CD4-positive, alpha-beta memory T cell (primary cell): ENCODE measurements around the gene MARF1. TPM values are rescaled to one million over a fixed set of nuclear protein-coding genes. Genes with fewer than 3 reads are reported as not detected.
"Not testable (repeated sequence)": the region's sequence is repeated elsewhere in the genome, so short reads cannot be mapped to it uniquely, and the experiment has no call there.

Experiments
- CTCF ChIA-PET: fragments of 350-600 bp; sonication (Branson Sonifier 250); formaldehyde crosslinking; loops from one replicate; lab custom pipeline; 2021; ENCODE audit warnings: inconsistent platforms; ENCODE audit not compliant: partially characterized antibody; lab: Charles Lee
- POLR2A ChIA-PET: fragments of 350-600 bp; sonication (Branson Sonifier 250); formaldehyde crosslinking; loops from one replicate; lab custom pipeline; 2021; ENCODE audit not compliant: partially characterized antibody; lab: Charles Lee
- DNase-seq, 5 donors: peaks; one replicate each; pipeline versions ENCODE4 v3.0.0 to v3.0.0-alpha.2; 2020 to 2022; ENCODE audit warnings: mixed read lengths in 1 of 5
- H3K27ac ChIP-seq: one replicate; pipeline ENCODE4 v1.7.0; 2013; ENCODE audit warnings: low read depth, low read length
- H3K27me3 ChIP-seq: 2 replicates; pipeline ENCODE4 v1.7.0; 2013; ENCODE audit warnings: mild to moderate bottlenecking, low read length, moderate library complexity; ENCODE audit not compliant: insufficient read depth
- H3K36me3 ChIP-seq: 2 replicates; pipeline ENCODE4 v1.7.0; 2013; ENCODE audit warnings: mild to moderate bottlenecking, low read length, moderate library complexity; ENCODE audit not compliant: insufficient read depth
- H3K4me1 ChIP-seq: 2 replicates; pipeline ENCODE4 v1.7.0; 2013; ENCODE audit warnings: mild to moderate bottlenecking, low read length, moderate library complexity; ENCODE audit not compliant: insufficient read depth
- H3K4me3 ChIP-seq, 2 donors: one replicate each; pipeline ENCODE4 v1.7.0; 2013; ENCODE audit warnings: low read length in 2 of 2, mild to moderate bottlenecking in 1 of 2
- H3K9me3 ChIP-seq, 2 donors: one replicate each; pipeline ENCODE4 v1.7.0; 2013; ENCODE audit warnings: low read length in 2 of 2, control low read depth in 1 of 2; ENCODE audit not compliant: control insufficient read depth in 1 of 2
- H3K27ac Mint-ChIP-seq, 7 donors: one replicate each; pipeline ENCODE4 v1.8.0; 2020 to 2021; ENCODE audit warnings: mixed read lengths in 7 of 7, mild to moderate bottlenecking in 6 of 7, inconsistent platforms in 3 of 7, moderate library complexity in 3 of 7
- H3K27me3 Mint-ChIP-seq, 2 donors: one replicate each; pipeline ENCODE4 v1.8.0; 2020 to 2021; ENCODE audit warnings: mixed read lengths in 2 of 2
- H3K36me3 Mint-ChIP-seq, 2 donors: one replicate each; pipeline ENCODE4 v1.8.0; 2020 to 2021; ENCODE audit warnings: mixed read lengths in 2 of 2, inconsistent platforms in 1 of 2, mild to moderate bottlenecking in 1 of 2
- H3K4me1 Mint-ChIP-seq, 4 donors: one replicate each; pipeline ENCODE4 v1.8.0; 2020 to 2021; ENCODE audit warnings: mixed read lengths in 4 of 4, mild to moderate bottlenecking in 1 of 4
- H3K4me3 Mint-ChIP-seq, 8 donors: one replicate each; pipeline ENCODE4 v1.8.0; 2020 to 2021; ENCODE audit warnings: mixed read lengths in 8 of 8, mild to moderate bottlenecking in 7 of 8, moderate library complexity in 6 of 8, inconsistent platforms in 3 of 8
- H3K9me3 Mint-ChIP-seq, 8 donors: one replicate each; pipeline ENCODE4 v1.8.0; 2020 to 2021; ENCODE audit warnings: mixed read lengths in 8 of 8, mild to moderate bottlenecking in 5 of 8, inconsistent platforms in 3 of 8, moderate library complexity in 1 of 8
- intact Hi-C: fragments of 100-400 bp; cut with micrococcal nuclease; formaldehyde crosslinking; loops from one replicate; pipeline ENCODE4 v1.15.1; 2023
- polyA plus RNA-seq, 2 donors: library from polyadenylated mRNA; unstranded; fragments of 300-500 nt; fragmentation: Illumina TruSeq; gene quantifications; one replicate each; pipeline ENCODE4 v1.2.3, GENCODE V29; 2021
- total RNA-seq, 2 experiments: library from RNA; stranded (reverse); gene quantifications; one replicate each; pipeline ENCODE4 v1.2.3, GENCODE V29; 2021

Gene MARF1
- total and polyA plus RNA-seq, 4 experiments from 2014 or later: 6.8 to 235 (median 121) TPM

- CTCF ChIA-PET: interaction anchor here (1.2 to 2.6 kb wide), 2 partner anchors 24 to 38 kb away, joined by 3 to 10 read pairs; no protein-coding TSS in a partner anchor
- peak overlapping the region in 5 of 7 donors; percentile 47 to 79 (median 63) for H3K27ac Mint-ChIP-seq
- DNase-seq: peak; percentile 12 to 64 (median 26)
These were observed 39.2 kb upstream of the MARF1 start for GRCh38 chr16:15682105-15682570.

DNA sequence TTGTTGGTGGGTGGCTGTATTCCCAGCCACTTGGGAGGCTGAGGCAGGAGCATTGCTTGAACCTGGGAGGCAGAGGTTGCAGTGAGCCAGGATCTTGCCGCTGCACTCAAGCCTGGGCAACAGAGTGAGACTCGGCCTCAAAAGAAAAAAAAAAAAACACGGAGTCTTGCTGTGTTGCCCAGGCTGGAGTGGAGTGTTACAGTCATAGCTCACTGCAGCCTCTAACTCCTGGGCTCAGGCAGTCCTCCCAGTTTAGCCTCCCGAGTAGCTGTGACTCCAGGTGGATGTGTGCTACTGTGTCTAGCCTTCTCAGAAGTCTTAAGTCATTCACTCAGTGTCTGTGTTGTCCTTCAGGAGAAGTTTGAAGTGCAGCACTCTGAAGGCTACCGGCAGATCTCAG, 34.5 kb upstream of the MARF1 start:
- peaks cover 36% of the 10 kb centered on the region for H3K4me1 ChIP-seq
- POLR2A ChIA-PET: interaction anchor here (1.2 kb wide), 1 partner anchor 35 kb away, joined by 3 read pairs; the partner anchor contains the start of gene MARF1
- Mint-ChIP-seq H3K9me3 (no peaks in the 10 kb centered on the region), H3K27me3 (no peaks in the 10 kb centered on the region), H3K27ac (peak overlapping the region in 4 of 7 donors; percentile 53 to 94 (median 86)), H3K36me3 (peaks cover 30 to 52% of the 10 kb centered on the region in 2 donors), H3K4me3 (no peak overlapping the region), H3K4me1 (peaks cover 24 to 46% (median 37%) of the 10 kb centered on the region in 4 donors)
- peaks cover 21% of the 10 kb centered on the region for H3K36me3 ChIP-seq
- no peak overlapping the region for H3K27ac ChIP-seq
- intact Hi-C loops: no loop called here
- H3K9me3 ChIP-seq: no peaks in the 10 kb centered on the region
- no peak overlapping the region for H3K4me3 ChIP-seq
- no peak for DNase-seq
- no peaks in the 10 kb centered on the region for H3K27me3 ChIP-seq
- CTCF ChIA-PET: no interaction called here

More at GRCh38 chr16:15682105-15682570, 39.2 kb upstream of the MARF1 start:
- Mint-ChIP-seq H3K36me3 (peaks cover 34 to 60% of the 10 kb centered on the region in 2 donors), H3K9me3 (no peaks in the 10 kb centered on the region), H3K4me3 (no peak overlapping the region), H3K27me3 (no peaks in the 10 kb centered on the region), H3K4me1 (peaks cover 5 to 11% (median 8%) of the 10 kb centered on the region in 4 donors)
- H3K4me3 ChIP-seq: no peak overlapping the region
- H3K27me3 ChIP-seq: no peaks in the 10 kb centered on the region
- H3K27ac ChIP-seq: no peak overlapping the region
- POLR2A ChIA-PET: interaction anchor here (1.2 to 1.3 kb wide), 2 partner anchors 39 to 40 kb away, joined by 3 read pairs; partner anchors contain the start of gene MARF1
- no peaks in the 10 kb centered on the region for H3K9me3 ChIP-seq
- H3K36me3 ChIP-seq: peaks cover 48% of the 10 kb centered on the region
- intact Hi-C loops: no loop called here
- H3K4me1 ChIP-seq: no peaks in the 10 kb centered on the region

GRCh38 chr16:15676506-15676905, 33.6 kb upstream of the MARF1 start:
- peaks cover 21% of the 10 kb centered on the region for H3K36me3 ChIP-seq
- H3K4me3 Mint-ChIP-seq: no peak overlapping the region
- peak overlapping the region in 6 of 7 donors; percentile 78 to 94 (median 88) for H3K27ac Mint-ChIP-seq

DNA sequence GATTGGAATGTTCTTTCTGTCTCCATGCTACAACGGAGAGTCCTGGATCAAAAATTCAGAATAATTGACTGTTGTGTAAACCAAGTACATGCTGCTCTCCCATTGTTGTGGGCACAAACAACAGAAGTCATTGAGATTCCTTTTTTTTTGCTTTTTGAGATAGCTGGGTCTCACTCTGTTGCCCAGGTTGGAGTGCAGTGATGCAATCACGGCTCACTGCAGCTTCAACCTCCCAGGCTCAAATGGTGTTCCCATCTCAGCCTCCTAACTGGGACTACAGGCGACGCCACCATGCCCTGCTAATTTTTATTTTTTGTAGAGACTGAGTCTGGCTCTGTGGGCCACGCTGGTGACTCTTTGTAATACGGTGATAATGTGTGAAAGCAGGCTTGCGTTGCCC, 31.6 kb upstream of the MARF1 start:
- H3K36me3 ChIP-seq: peaks cover 20% of the 10 kb centered on the region
- H3K4me3 Mint-ChIP-seq: peak overlapping the region in 4 of 8 donors; percentile 15 to 80 (median 50)
- CTCF ChIA-PET: interaction anchor here (4.5 kb wide), 1 partner anchor 32 kb away, joined by 31 read pairs; the partner anchor contains the start of gene MARF1

More at GRCh38 chr16:15676506-15676905, 33.6 kb upstream of the MARF1 start:
- DNase-seq: no peak
- H3K4me1 Mint-ChIP-seq: peaks cover 26 to 49% (median 40%) of the 10 kb centered on the region in 4 donors
- peak overlapping the region; percentile 28 for H3K27ac ChIP-seq
- CTCF ChIA-PET: no interaction called here
- no peak overlapping the region for H3K4me3 ChIP-seq
- H3K4me1 ChIP-seq: peaks cover 46% of the 10 kb centered on the region
- H3K36me3 Mint-ChIP-seq: peaks cover 30 to 50% of the 10 kb centered on the region in 2 donors
- H3K9me3 Mint-ChIP-seq: no peaks in the 10 kb centered on the region
- H3K9me3 ChIP-seq: no peaks in the 10 kb centered on the region
- no peaks in the 10 kb centered on the region for H3K27me3 Mint-ChIP-seq
- intact Hi-C loops: no loop called here
- POLR2A ChIA-PET: interaction anchor here (2.2 kb wide), 1 partner anchor 34 kb away, joined by 13 read pairs; the partner anchor contains the start of gene MARF1
- H3K27me3 ChIP-seq: no peaks in the 10 kb centered on the region

DNA sequence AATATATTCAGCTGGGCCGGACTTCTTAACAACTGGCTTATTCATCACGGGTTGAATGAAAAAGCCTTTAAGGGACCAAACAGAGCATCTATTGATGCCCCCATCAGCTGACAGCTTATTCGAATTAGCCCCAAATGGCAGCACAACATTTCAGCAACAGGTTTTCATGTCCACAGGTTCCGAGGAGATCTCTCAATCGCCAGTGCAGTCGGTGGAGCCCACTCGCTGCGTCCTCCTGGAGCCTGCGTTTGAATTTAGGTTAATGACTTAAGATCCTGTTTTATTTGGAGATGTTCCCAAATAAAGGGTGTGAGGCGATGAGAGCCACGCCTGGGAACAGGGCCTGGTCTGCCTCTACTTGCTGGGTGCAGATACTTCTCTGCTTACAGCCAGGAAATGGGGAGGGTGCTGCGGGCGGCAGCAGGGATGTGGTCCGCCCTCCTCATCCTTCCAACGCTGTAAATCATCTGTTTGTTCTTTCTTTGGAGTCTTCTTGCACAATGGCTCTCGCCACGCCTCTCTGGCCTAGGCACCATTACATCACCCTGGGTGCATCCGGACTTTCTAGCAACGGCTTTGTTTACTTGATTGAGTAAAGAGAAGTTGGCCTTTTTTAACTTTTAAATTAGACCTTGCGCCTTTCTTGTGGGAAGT, 29.7 kb upstream of the MARF1 start:
- Mint-ChIP-seq H3K27me3 (no peaks in the 10 kb centered on the region), H3K36me3 (peaks cover 17 to 49% of the 10 kb centered on the region in 2 donors), H3K9me3 (no peaks in the 10 kb centered on the region), H3K4me3 (peak overlapping the region; percentile 23 to 80 (median 76)), H3K4me1 (peaks cover 31 to 60% (median 47%) of the 10 kb centered on the region in 4 donors), H3K27ac (peak overlapping the region; percentile 87 to 99 (median 98))
- H3K4me3 ChIP-seq: no peak overlapping the region
- ChIA-PET POLR2A (interaction anchor here (0.5 to 5.2 kb wide), 5 partner anchors 14 to 229 kb away, joined by 3 to 83 read pairs (median 12); partner anchors contain the start of genes MARF1 and NDE1), CTCF (interaction anchor here (0.6 to 4.5 kb wide), 6 partner anchors 13 to 73 kb away, joined by 3 to 31 read pairs (median 3); partner anchors contain the start of gene MARF1)
- H3K27ac ChIP-seq: peak overlapping the region; percentile 91
- H3K9me3 ChIP-seq: no peaks in the 10 kb centered on the region
- intact Hi-C loops: loop anchor here (1.0 to 2.0 kb wide), 2 partner anchors 22 to 29 kb away; partner anchors contain the start of genes MARF1 and NDE1
- H3K4me1 ChIP-seq: peaks cover 51% of the 10 kb centered on the region
- peak; percentile 86 to 94 (median 91) for DNase-seq
- H3K36me3 ChIP-seq: peaks cover 23% of the 10 kb centered on the region
- H3K27me3 ChIP-seq: no peaks in the 10 kb centered on the region

More for the DNA sequence above, 31.6 kb upstream of the MARF1 start:
- Mint-ChIP-seq H3K27ac (peak overlapping the region; percentile 87 to 99 (median 98)), H3K27me3 (no peaks in the 10 kb centered on the region), H3K36me3 (peaks cover 27 to 55% of the 10 kb centered on the region in 2 donors), H3K4me1 (peaks cover 31 to 60% (median 47%) of the 10 kb centered on the region in 4 donors), H3K9me3 (no peaks in the 10 kb centered on the region)
- intact Hi-C loops: no loop called here
- Histone ChIP-seq H3K4me3 (no peak overlapping the region), H3K27ac (peak overlapping the region; percentile 91), H3K9me3 (no peaks in the 10 kb centered on the region), H3K4me1 (peaks cover 51% of the 10 kb centered on the region), H3K27me3 (no peaks in the 10 kb centered on the region)
- POLR2A ChIA-PET: interaction anchor here (2.2 kb wide), 1 partner anchor 32 kb away, joined by 13 read pairs; the partner anchor contains the start of gene MARF1
- no peak for DNase-seq

DNA sequence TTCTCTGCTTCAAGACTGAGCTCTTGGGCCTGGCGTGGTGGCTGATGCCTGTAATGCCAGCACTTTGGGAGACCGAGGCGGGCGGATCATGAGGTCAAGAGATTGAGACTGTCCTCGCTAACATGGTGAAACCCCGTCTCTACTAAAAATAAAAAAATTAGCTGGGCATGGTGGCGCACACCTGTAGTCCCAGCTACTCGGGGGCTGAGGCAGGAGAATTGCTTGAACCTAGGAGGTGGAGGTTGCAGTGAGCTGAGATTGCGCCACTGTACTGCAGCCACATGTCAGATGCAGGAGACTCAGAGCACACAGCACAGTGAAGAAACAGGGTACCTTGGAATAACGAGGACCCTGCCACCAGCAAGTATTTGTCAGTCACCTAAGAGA, 29.2 kb upstream of the MARF1 start:
- DNase-seq, H3K9me3 ChIP-seq, H3K4me3 ChIP-seq, H3K27me3 Mint-ChIP-seq, H3K9me3 Mint-ChIP-seq, H3K27me3 ChIP-seq: not testable (repeated sequence)
- H3K4me3 Mint-ChIP-seq: peak overlapping the region in 6 of 8 donors; percentile 6 to 80 (median 50)
- peak overlapping the region; percentile 87 to 99 (median 98) for H3K27ac Mint-ChIP-seq
- peaks cover 27% of the 10 kb centered on the region for H3K36me3 ChIP-seq
- POLR2A ChIA-PET: interaction anchor here (0.5 to 5.2 kb wide), 6 partner anchors 11 to 228 kb away, joined by 3 to 83 read pairs (median 10); partner anchors contain the start of genes MARF1 and NDE1
- peaks cover 31 to 60% (median 47%) of the 10 kb centered on the region in 4 donors for H3K4me1 Mint-ChIP-seq
- peak overlapping the region; percentile 91 for H3K27ac ChIP-seq
- peaks cover 18 to 51% of the 10 kb centered on the region in 2 donors for H3K36me3 Mint-ChIP-seq
- CTCF ChIA-PET: interaction anchor here (0.6 to 4.5 kb wide), 7 partner anchors 12 to 73 kb away, joined by 3 to 31 read pairs (median 3); partner anchors contain the start of gene MARF1
- intact Hi-C loops: loop anchor here (1.0 to 2.0 kb wide), 2 partner anchors 21 to 29 kb away; partner anchors contain the start of genes MARF1 and NDE1
- peaks cover 51% of the 10 kb centered on the region for H3K4me1 ChIP-seq
